Mammary epithelial cell (primary cell): Measurements from ENCODE around the gene C2orf92.

Source experiments
- EZH2 ChIP-seq: IDR thresholded peaks from 2 replicates; pipeline ENCODE4 v1.6.1; 2012; ENCODE audit warnings: low read length, inconsistent platforms, borderline replicate concordance
- TF ChIP-seq, protein P1 (sequence below), 2 donors: IDR thresholded peaks in 1 of 2; conservative IDR thresholded peaks in 1 of 2; 2 replicates each; pipeline ENCODE4 v1.5.1; 2011 to 2012; ENCODE audit warnings: inconsistent platforms in 2 of 2, low read length in 2 of 2, mild to moderate bottlenecking in 2 of 2, control low read depth in 1 of 2, low read depth in 1 of 2; ENCODE audit not compliant: insufficient read depth in 1 of 2; ENCODE audit errors: extremely low read depth in 1 of 2

DNA sequence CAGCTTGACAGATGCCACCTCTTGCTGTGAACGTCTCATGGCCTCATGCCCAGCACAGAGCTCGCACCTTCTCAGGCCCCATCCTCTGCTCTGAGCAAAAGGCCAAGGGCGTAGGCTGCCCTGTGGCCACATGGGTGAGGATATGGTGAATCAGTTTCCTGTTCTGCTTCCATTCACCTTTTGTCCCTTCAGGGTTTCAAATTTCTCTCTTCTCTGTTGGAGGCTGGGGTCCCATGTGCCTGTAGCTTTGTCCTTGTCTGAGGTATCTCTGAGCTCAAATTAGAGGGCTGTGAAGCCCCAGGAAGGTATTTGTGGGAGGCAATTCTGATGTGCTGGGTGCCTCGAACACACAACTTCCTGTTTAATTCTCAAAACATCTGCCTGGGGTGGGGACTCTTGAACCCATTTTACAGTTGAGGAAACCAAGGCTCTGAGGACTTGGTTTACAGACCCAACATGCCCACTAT lies 72.9 kb downstream of the C2orf92 start:
- TF ChIP-seq, protein P1, sequence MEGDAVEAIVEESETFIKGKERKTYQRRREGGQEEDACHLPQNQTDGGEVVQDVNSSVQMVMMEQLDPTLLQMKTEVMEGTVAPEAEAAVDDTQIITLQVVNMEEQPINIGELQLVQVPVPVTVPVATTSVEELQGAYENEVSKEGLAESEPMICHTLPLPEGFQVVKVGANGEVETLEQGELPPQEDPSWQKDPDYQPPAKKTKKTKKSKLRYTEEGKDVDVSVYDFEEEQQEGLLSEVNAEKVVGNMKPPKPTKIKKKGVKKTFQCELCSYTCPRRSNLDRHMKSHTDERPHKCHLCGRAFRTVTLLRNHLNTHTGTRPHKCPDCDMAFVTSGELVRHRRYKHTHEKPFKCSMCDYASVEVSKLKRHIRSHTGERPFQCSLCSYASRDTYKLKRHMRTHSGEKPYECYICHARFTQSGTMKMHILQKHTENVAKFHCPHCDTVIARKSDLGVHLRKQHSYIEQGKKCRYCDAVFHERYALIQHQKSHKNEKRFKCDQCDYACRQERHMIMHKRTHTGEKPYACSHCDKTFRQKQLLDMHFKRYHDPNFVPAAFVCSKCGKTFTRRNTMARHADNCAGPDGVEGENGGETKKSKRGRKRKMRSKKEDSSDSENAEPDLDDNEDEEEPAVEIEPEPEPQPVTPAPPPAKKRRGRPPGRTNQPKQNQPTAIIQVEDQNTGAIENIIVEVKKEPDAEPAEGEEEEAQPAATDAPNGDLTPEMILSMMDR (conservative IDR thresholded peaks at IDR 0.05 in 1 of 2, IDR thresholded peaks at IDR 0.05 in 1 of 2; ENCODE audit: extremely low read depth in 1 of 2, insufficient read depth in 1 of 2, low read depth in 1 of 2, low read length in 2 of 2) = no peak
- TF ChIP-seq EZH2 = no peak
